SK-N-SH (cell line): ENCODE results near the gene GRIP1. TPM values are rescaled to one million over a fixed set of nuclear protein-coding genes. Genes with fewer than 3 reads are reported as not detected.

ENCODE experiments used
- CTCF ChIA-PET: fragments of 300-600, 350-600 bp; formaldehyde crosslinking; extraction: SDS; loops from one replicate; lab custom pipeline; 2021; lab: Yijun Ruan, JAX
- POLR2A ChIA-PET: fragments of 350-600 bp; sonication (Branson Sonifier 250); formaldehyde crosslinking; extraction: SDS; loops from one replicate; lab custom pipeline; 2020; ENCODE audit warnings: antibody characterized with exemption, inconsistent platforms; lab: Yijun Ruan, JAX
- DNase-seq: peaks from one replicate; pipeline ENCODE4 v3.0.0; 2012
- H2AFZ ChIP-seq: fragments of 200-600 bp; sonication (generic); 2 replicates; pipeline ENCODE4 v1.8.1; 2016; ENCODE audit warnings: antibody characterized with exemption, mild to moderate bottlenecking, low read depth
- H3F3A ChIP-seq: fragments of 200-600 bp; sonication (generic); replicated peaks from 2 replicates; pipeline ENCODE3; 2016; ENCODE audit warnings: antibody characterized with exemption, mild to moderate bottlenecking; ENCODE audit not compliant: insufficient read depth
- H3K27ac ChIP-seq, 2 experiments: fragments of 200-500 bp in 1 of 2; fragments of 200-600 bp in 1 of 2; sonication (Bioruptor generic) in 1 of 2; sonication (generic), shearing (Covaris generic) in 1 of 2; 2 replicates each; pipeline versions ENCODE4 v1.5.1 to v1.6.1; 2014 to 2016; ENCODE audit warnings: low read depth in 2 of 2, inconsistent platforms in 1 of 2, low read length in 1 of 2, mild to moderate bottlenecking in 1 of 2, mixed read lengths in 1 of 2
- H3K27me3 ChIP-seq: fragments of 200-600 bp; sonication (generic), shearing (Covaris generic); 2 replicates; pipeline ENCODE4 v1.6.1; 2016; ENCODE audit warnings: mixed run types; ENCODE audit not compliant: insufficient read depth
- H3K36me3 ChIP-seq, 2 experiments: fragments of 200-500 bp in 1 of 2; fragments of 200-600 bp in 1 of 2; sonication (Bioruptor generic) in 1 of 2; sonication (generic) in 1 of 2; replicated peaks in 1 of 2; 2 replicates each; pipeline versions ENCODE3 to v1.5.1; 2014 to 2016; ENCODE audit warnings: low read length in 1 of 2, mild to moderate bottlenecking in 1 of 2; ENCODE audit not compliant: insufficient read depth in 2 of 2, control insufficient read depth in 1 of 2
- H3K4me1 ChIP-seq, 2 experiments: fragments of 200-500 bp in 1 of 2; fragments of 200-600 bp in 1 of 2; sonication (Bioruptor generic) in 1 of 2; sonication (generic), shearing (Covaris generic) in 1 of 2; 2 replicates each; pipeline versions ENCODE4 v1.5.1 to v1.6.1; 2014 to 2016; ENCODE audit warnings: low read depth in 1 of 2, low read length in 1 of 2, mixed run types in 1 of 2; ENCODE audit not compliant: insufficient read depth in 2 of 2, control insufficient read depth in 1 of 2
- H3K4me2 ChIP-seq: fragments of 200-600 bp; sonication (generic), shearing (Covaris generic); 2 replicates; pipeline ENCODE4 v1.6.1; 2017; ENCODE audit warnings: mixed run types
- H3K4me3 ChIP-seq, 2 experiments: fragments of 200-500 bp in 1 of 2; fragments of 200-600 bp in 1 of 2; sonication (Bioruptor generic) in 1 of 2; sonication (generic), shearing (Covaris generic) in 1 of 2; 2 replicates each; pipeline versions ENCODE4 v1.5.1 to v1.8.1; 2014 to 2016; ENCODE audit warnings: low read depth in 2 of 2, inconsistent platforms in 1 of 2, low read length in 1 of 2, mild to moderate bottlenecking in 1 of 2, mixed read lengths in 1 of 2, moderate library complexity in 1 of 2
- H3K79me2 ChIP-seq: fragments of 200-600 bp; sonication (generic); 2 replicates; pipeline ENCODE4 v1.8.1; 2017; ENCODE audit warnings: mild to moderate bottlenecking; ENCODE audit not compliant: insufficient read depth
- H3K9ac ChIP-seq: fragments of 200-600 bp; sonication (generic); 2 replicates; pipeline ENCODE4 v1.6.1; 2017; ENCODE audit warnings: mixed run types
- H3K9me2 ChIP-seq: fragments of 200-600 bp; sonication (generic); 2 replicates; pipeline ENCODE4 v1.6.1; 2017; ENCODE audit warnings: mixed run types
- H3K9me3 ChIP-seq: fragments of 200-600 bp; sonication (generic); 2 replicates; pipeline ENCODE4 v1.6.1; 2017; ENCODE audit warnings: mixed run types, mild to moderate bottlenecking, moderate library complexity
- H4K20me1 ChIP-seq: fragments of 200-600 bp; sonication (generic); 2 replicates; pipeline ENCODE4 v1.6.1; 2017; ENCODE audit warnings: mild to moderate bottlenecking, mixed run types; ENCODE audit not compliant: insufficient read depth
- EP300 ChIP-seq, 2 experiments: IDR thresholded peaks; 2 replicates each; pipeline versions ENCODE4 v1.4.0 to v1.6.1; 2012; ENCODE audit warnings: borderline replicate concordance in 1 of 2, low read depth in 1 of 2, low read length in 1 of 2
- EZH2phosphoT487 ChIP-seq: fragments of 200-600 bp; sonication (generic); IDR thresholded peaks from 2 replicates; pipeline ENCODE4 v1.6.1; 2017; ENCODE audit warnings: low read depth, mixed run types, mild to moderate bottlenecking, antibody characterized with exemption, moderate library complexity, borderline replicate concordance
- FOSL2 ChIP-seq: IDR thresholded peaks from 2 replicates; pipeline ENCODE4 v1.4.0; 2012; ENCODE audit warnings: low read depth, mild to moderate bottlenecking, moderate library complexity, borderline replicate concordance
- FOXJ3 ChIP-seq: sonication (generic); formaldehyde crosslinking; IDR thresholded peaks from 2 replicates; pipeline ENCODE4 v1.5.1; 2020; ENCODE audit warnings: mild to moderate bottlenecking, missing genetic modification reagents
- JUND ChIP-seq: IDR thresholded peaks from 2 replicates; pipeline ENCODE4 v1.4.0; 2012
- MXI1 ChIP-seq: IDR thresholded peaks from 2 replicates; pipeline ENCODE4 v1.6.1; 2012; ENCODE audit warnings: mild to moderate bottlenecking, low read depth, low read length, improper control_type of control experiment
- NRF1 ChIP-seq: IDR thresholded peaks from 2 replicates; pipeline ENCODE4 v1.6.1; 2012; ENCODE audit warnings: low read depth, mild to moderate bottlenecking, low read length
- POLR2AphosphoS5 ChIP-seq: IDR thresholded peaks from 2 replicates; pipeline ENCODE4 v1.6.1; 2012; ENCODE audit warnings: low read depth, low read length
- RAD21 ChIP-seq: IDR thresholded peaks from 2 replicates; pipeline ENCODE4 v1.6.1; 2012; ENCODE audit warnings: mild to moderate bottlenecking, low read length
- RFX5 ChIP-seq: IDR thresholded peaks from 2 replicates; pipeline ENCODE4 v1.6.1; 2012; ENCODE audit warnings: mild to moderate bottlenecking, improper control_type of control experiment, low read length
- SIN3A ChIP-seq: IDR thresholded peaks from 2 replicates; pipeline ENCODE4 v1.6.1; 2012; ENCODE audit warnings: low read depth, mild to moderate bottlenecking, low read length, moderate library complexity, borderline replicate concordance
- SMC3 ChIP-seq: IDR thresholded peaks from 2 replicates; pipeline ENCODE4 v1.6.1; 2012; ENCODE audit warnings: low read depth, low read length, improper control_type of control experiment
- TAF1 ChIP-seq: IDR thresholded peaks from 2 replicates; pipeline ENCODE4 v1.6.1; 2012; ENCODE audit warnings: low read depth, mild to moderate bottlenecking, low read length, moderate library complexity, borderline replicate concordance
- TEAD4 ChIP-seq: IDR thresholded peaks from 2 replicates; pipeline ENCODE4 v1.4.0; 2012; ENCODE audit warnings: mild to moderate bottlenecking, borderline replicate concordance; ENCODE audit not compliant: insufficient read depth
- YY1 ChIP-seq: IDR thresholded peaks from 2 replicates; pipeline ENCODE4 v1.4.0; 2012; ENCODE audit warnings: low read depth, mild to moderate bottlenecking
- WGBS: methylation state at CpG from one replicate; pipeline ENCODE4 v1.1.6; 2017; ENCODE audit warnings: low lambda C conversion rate; 5-methylcytosine and 5-hydroxymethylcytosine counted together
- polyA plus RNA-seq, 3 experiments: library from polyadenylated mRNA; depleted of rRNA; stranded (reverse); fragments of >200 nt; gene quantifications; 2 replicates each; pipeline ENCODE4 v1.2.3, GENCODE V29; 2012
- TF ChIP-seq, protein P1 (sequence below): IDR thresholded peaks from 2 replicates; pipeline ENCODE4; 2012
- TF ChIP-seq, protein P2 (sequence below): IDR thresholded peaks from 2 replicates; pipeline ENCODE4 v1.4.0; 2012; ENCODE audit warnings: low read depth, borderline replicate concordance
- TF ChIP-seq, protein P3 (sequence below): IDR thresholded peaks from 2 replicates; pipeline ENCODE4 v1.4.0; 2012; ENCODE audit warnings: low read depth
- TF ChIP-seq, protein P4 (sequence below): fragments of 150-350 bp; IDR thresholded peaks from 2 replicates; pipeline ENCODE4 v1.6.1; 2017; ENCODE audit warnings: antibody characterized with exemption, low read length, low read depth, borderline replicate concordance
- TF ChIP-seq, protein P5 (sequence below): IDR thresholded peaks from 2 replicates; pipeline ENCODE4 v1.4.0; 2012; ENCODE audit warnings: low read depth, borderline replicate concordance
- TF ChIP-seq, protein P6 (sequence below): fragments of 200-600 bp; sonication (generic); IDR thresholded peaks from 2 replicates; pipeline ENCODE4 v1.6.1; 2017; ENCODE audit warnings: antibody characterized with exemption, mild to moderate bottlenecking, moderate library complexity

GRIP1 gene
- polyA plus RNA-seq, 1 of the 3 experiments (the other 2 are of a cell fraction) = 0.07 TPM

DNA sequence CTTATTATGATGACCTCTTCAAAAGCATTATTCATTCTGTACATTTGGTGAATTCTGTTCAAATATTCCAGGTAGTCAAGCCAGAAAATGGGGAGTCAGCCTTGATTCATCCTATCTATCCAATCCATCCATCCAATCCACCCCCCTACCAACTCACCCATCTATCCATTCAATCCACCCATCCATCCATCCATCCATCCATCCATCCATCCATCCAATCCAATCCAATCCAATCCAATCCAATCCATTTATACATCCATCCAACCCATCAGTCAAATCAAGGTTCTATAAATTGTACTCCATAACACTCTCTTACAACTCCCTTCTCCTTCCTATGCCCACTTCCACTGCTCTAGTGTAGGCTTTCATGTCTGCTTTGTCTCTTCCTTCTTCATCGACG, 35.8 kb upstream of the GRIP1 start:
- no peaks in the 10 kb centered on the region for H4K20me1 ChIP-seq
- TF ChIP-seq, protein P1, sequence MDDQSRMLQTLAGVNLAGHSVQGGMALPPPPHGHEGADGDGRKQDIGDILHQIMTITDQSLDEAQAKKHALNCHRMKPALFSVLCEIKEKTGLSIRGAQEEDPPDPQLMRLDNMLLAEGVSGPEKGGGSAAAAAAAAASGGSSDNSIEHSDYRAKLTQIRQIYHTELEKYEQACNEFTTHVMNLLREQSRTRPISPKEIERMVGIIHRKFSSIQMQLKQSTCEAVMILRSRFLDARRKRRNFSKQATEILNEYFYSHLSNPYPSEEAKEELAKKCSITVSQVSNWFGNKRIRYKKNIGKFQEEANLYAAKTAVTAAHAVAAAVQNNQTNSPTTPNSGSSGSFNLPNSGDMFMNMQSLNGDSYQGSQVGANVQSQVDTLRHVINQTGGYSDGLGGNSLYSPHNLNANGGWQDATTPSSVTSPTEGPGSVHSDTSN = no peak
- TF ChIP-seq SMC3 (no peak), EZH2phosphoT487 (no peak), MXI1 (no peak), RAD21 (no peak), POLR2AphosphoS5 (no peak), FOXJ3 (CRISPR knock-in tag) (no peak), SIN3A (no peak), TEAD4 (no peak), FOSL2 (no peak)
- TF ChIP-seq, protein P2, sequence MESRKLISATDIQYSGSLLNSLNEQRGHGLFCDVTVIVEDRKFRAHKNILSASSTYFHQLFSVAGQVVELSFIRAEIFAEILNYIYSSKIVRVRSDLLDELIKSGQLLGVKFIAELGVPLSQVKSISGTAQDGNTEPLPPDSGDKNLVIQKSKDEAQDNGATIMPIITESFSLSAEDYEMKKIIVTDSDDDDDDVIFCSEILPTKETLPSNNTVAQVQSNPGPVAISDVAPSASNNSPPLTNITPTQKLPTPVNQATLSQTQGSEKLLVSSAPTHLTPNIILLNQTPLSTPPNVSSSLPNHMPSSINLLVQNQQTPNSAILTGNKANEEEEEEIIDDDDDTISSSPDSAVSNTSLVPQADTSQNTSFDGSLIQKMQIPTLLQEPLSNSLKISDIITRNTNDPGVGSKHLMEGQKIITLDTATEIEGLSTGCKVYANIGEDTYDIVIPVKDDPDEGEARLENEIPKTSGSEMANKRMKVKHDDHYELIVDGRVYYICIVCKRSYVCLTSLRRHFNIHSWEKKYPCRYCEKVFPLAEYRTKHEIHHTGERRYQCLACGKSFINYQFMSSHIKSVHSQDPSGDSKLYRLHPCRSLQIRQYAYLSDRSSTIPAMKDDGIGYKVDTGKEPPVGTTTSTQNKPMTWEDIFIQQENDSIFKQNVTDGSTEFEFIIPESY = no peak
- TF ChIP-seq, protein P3, sequence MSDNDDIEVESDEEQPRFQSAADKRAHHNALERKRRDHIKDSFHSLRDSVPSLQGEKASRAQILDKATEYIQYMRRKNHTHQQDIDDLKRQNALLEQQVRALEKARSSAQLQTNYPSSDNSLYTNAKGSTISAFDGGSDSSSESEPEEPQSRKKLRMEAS = no peak
- no peaks in the 10 kb centered on the region for H3K27me3 ChIP-seq
- DNase-seq = no peak
- H3K9ac ChIP-seq = no peak overlapping the region
- ChIA-PET POLR2A (no interaction called here), CTCF (no interaction called here)
- H3K9me2 ChIP-seq = no peaks in the 10 kb centered on the region
- no peaks in the 10 kb centered on the region for H3K9me3 ChIP-seq
- no peak overlapping the region for H2AFZ ChIP-seq
- WGBS = 3% methylated on average over 2 of the region's 2 CpGs
- H3K4me1 ChIP-seq = no peaks in the 10 kb centered on the region
- H3F3A ChIP-seq = no peaks in the 10 kb centered on the region
- H3K79me2 ChIP-seq = no peaks in the 10 kb centered on the region
- H3K36me3 ChIP-seq = no peaks in the 10 kb centered on the region
- H3K4me2 ChIP-seq = no peak overlapping the region
- H3K27ac ChIP-seq = no peak overlapping the region
- no peak overlapping the region for H3K4me3 ChIP-seq

DNA sequence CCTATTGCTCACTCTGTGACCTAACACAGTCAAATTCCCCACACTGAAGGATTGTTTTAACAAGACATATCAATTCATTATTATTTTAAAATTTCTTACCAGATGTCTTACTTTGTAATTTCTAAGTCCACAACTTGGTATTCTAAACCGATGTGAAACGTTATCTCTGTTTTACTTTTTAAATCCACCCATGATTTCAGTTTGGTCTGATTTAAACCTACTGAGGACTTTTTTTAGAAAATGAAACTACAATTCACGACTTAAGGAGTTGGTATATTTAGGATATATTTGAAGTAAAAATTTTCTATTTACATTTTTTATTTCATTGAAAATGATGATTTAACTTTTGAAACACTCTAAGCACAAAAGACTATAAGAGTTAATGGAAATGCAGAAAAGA, 35.1 kb upstream of the GRIP1 start:
- DNase-seq = no peak
- no peaks in the 10 kb centered on the region for H3K9me3 ChIP-seq
- H3K27ac ChIP-seq = no peak overlapping the region
- ChIA-PET POLR2A (no interaction called here), CTCF (no interaction called here)
- H3K4me2 ChIP-seq = no peak overlapping the region
- H3F3A ChIP-seq = no peaks in the 10 kb centered on the region
- no peaks in the 10 kb centered on the region for H3K27me3 ChIP-seq
- no peaks in the 10 kb centered on the region for H3K9me2 ChIP-seq
- no peak overlapping the region for H3K9ac ChIP-seq
- no peak overlapping the region for H2AFZ ChIP-seq
- H4K20me1 ChIP-seq = no peaks in the 10 kb centered on the region
- no peaks in the 10 kb centered on the region for H3K79me2 ChIP-seq
- H3K4me3 ChIP-seq = no peak overlapping the region
- H3K36me3 ChIP-seq = no peaks in the 10 kb centered on the region
- WGBS = under 1% methylated on average over 3 of the region's 3 CpGs
- no peaks in the 10 kb centered on the region for H3K4me1 ChIP-seq
- TF ChIP-seq JUND (no peak), RFX5 (no peak), TAF1 (no peak), EP300 (IDR thresholded peaks at IDR 0.05; ENCODE audit: borderline replicate concordance in 1 of 2, low read depth in 1 of 2, low read length in 1 of 2) (no peak), YY1 (no peak), NRF1 (no peak), RAD21 (no peak), EZH2phosphoT487 (no peak)
- TF ChIP-seq, protein P4, sequence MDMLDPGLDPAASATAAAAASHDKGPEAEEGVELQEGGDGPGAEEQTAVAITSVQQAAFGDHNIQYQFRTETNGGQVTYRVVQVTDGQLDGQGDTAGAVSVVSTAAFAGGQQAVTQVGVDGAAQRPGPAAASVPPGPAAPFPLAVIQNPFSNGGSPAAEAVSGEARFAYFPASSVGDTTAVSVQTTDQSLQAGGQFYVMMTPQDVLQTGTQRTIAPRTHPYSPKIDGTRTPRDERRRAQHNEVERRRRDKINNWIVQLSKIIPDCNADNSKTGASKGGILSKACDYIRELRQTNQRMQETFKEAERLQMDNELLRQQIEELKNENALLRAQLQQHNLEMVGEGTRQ = no peak
- TF ChIP-seq, protein P5, sequence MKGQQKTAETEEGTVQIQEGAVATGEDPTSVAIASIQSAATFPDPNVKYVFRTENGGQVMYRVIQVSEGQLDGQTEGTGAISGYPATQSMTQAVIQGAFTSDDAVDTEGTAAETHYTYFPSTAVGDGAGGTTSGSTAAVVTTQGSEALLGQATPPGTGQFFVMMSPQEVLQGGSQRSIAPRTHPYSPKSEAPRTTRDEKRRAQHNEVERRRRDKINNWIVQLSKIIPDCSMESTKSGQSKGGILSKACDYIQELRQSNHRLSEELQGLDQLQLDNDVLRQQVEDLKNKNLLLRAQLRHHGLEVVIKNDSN = no peak
- TF ChIP-seq, protein P6, sequence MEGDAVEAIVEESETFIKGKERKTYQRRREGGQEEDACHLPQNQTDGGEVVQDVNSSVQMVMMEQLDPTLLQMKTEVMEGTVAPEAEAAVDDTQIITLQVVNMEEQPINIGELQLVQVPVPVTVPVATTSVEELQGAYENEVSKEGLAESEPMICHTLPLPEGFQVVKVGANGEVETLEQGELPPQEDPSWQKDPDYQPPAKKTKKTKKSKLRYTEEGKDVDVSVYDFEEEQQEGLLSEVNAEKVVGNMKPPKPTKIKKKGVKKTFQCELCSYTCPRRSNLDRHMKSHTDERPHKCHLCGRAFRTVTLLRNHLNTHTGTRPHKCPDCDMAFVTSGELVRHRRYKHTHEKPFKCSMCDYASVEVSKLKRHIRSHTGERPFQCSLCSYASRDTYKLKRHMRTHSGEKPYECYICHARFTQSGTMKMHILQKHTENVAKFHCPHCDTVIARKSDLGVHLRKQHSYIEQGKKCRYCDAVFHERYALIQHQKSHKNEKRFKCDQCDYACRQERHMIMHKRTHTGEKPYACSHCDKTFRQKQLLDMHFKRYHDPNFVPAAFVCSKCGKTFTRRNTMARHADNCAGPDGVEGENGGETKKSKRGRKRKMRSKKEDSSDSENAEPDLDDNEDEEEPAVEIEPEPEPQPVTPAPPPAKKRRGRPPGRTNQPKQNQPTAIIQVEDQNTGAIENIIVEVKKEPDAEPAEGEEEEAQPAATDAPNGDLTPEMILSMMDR = no peak
- TF ChIP-seq, protein P1 = no peak
